ENCODE measurements around the gene IL1B.

Gene IL1B

GRCh38 chr2:112879491-112880041 lies 43.0 kb upstream of the IL1B start:
- H3K23ac ChIP-seq (ENCODE audit: low read length in 2 of 2): no peak overlapping the region
- H3K36me3 ChIP-seq (ENCODE audit: control insufficient read depth in 1 of 2, insufficient read depth in 2 of 2, low read depth in 1 of 2, low read length in 2 of 2): no peaks in the 10 kb centered on the region
- peak overlapping the region; percentile 3 for H2BK120ac ChIP-seq (ENCODE audit: low read depth, low read length)
- peak overlapping the region; percentile 52 to 84 for H3K4ac ChIP-seq (ENCODE audit: low read depth in 1 of 2, low read length in 2 of 2)
- no peak overlapping the region for H4K8ac ChIP-seq (ENCODE audit: low read length)
- H3K14ac ChIP-seq (ENCODE audit: low read length in 2 of 2): peak overlapping the region in 1 of 2 experiments; percentile 28
- no peak overlapping the region for H3K27ac ChIP-seq (ENCODE audit: low read length, poor library complexity, severe bottlenecking)
- H3K9ac ChIP-seq (ENCODE audit: low read length): no peak overlapping the region
- peaks cover 11% of the 10 kb centered on the region for H3K4me1 ChIP-seq (ENCODE audit: control insufficient read depth, insufficient read depth, low read depth, low read length)
- H2BK12ac ChIP-seq (ENCODE audit: low read length in 2 of 2): peak overlapping the region; percentile 41 to 97
- no peaks in the 10 kb centered on the region for H3K27me3 ChIP-seq (ENCODE audit: control insufficient read depth in 1 of 2, insufficient read depth in 1 of 2, low read length in 2 of 2)
- no peak overlapping the region for H2BK15ac ChIP-seq (ENCODE audit: low read depth, poor library complexity, severe bottlenecking)
- no peak overlapping the region for H3K4me3 ChIP-seq (ENCODE audit: insufficient read depth in 1 of 2, low read depth in 1 of 2, low read length in 2 of 2)
- peak overlapping the region; percentile 17 to 67 for H3K18ac ChIP-seq (ENCODE audit: low read depth in 1 of 2, low read length in 2 of 2)
- H2BK5ac ChIP-seq (ENCODE audit: low read depth, low read length, poor library complexity, severe bottlenecking): no peak overlapping the region
- 94% methylated on average over 6 of the region's 6 CpGs for WGBS
- H3K4me2 ChIP-seq (ENCODE audit: low read length, poor library complexity, severe bottlenecking): no peak overlapping the region
- no peaks in the 10 kb centered on the region for H3K9me3 ChIP-seq (ENCODE audit: control insufficient read depth, low read length)
- no peaks in the 10 kb centered on the region for H3K79me1 ChIP-seq (replicated peaks; ENCODE audit: low read length, poor library complexity, severe bottlenecking)
- no peak overlapping the region for H2AK5ac ChIP-seq (ENCODE audit: low read length, severe bottlenecking)
- H2AFZ ChIP-seq (ENCODE audit: low read depth, low read length): no peak overlapping the region
- peak overlapping the region; percentile 15 for H4K91ac ChIP-seq (ENCODE audit: low read length)
- no peak for DNase-seq

- Histone ChIP-seq H3K27ac (ENCODE audit: low read length, poor library complexity, severe bottlenecking) (no peak overlapping the region), H3K23ac (ENCODE audit: low read length in 2 of 2) (no peak overlapping the region), H2BK5ac (ENCODE audit: low read depth, low read length, poor library complexity, severe bottlenecking) (no peak overlapping the region), H3K9ac (ENCODE audit: low read length) (no peak overlapping the region), H3K27me3 (ENCODE audit: control insufficient read depth in 1 of 2, insufficient read depth in 1 of 2, low read length in 2 of 2) (no peaks in the 10 kb centered on the region), H3K9me3 (ENCODE audit: control insufficient read depth, low read length) (no peaks in the 10 kb centered on the region), H3K4ac (ENCODE audit: low read depth in 1 of 2, low read length in 2 of 2) (peak overlapping the region in 1 of 2 experiments; percentile 3), H3K4me2 (ENCODE audit: low read length, poor library complexity, severe bottlenecking) (no peak overlapping the region), H2BK120ac (ENCODE audit: low read depth, low read length) (no peak overlapping the region), H2BK12ac (ENCODE audit: low read length in 2 of 2) (peak overlapping the region in 1 of 2 experiments; percentile 87), H2BK15ac (ENCODE audit: low read depth, poor library complexity, severe bottlenecking) (no peak overlapping the region), H3K4me3 (ENCODE audit: insufficient read depth in 1 of 2, low read depth in 1 of 2, low read length in 2 of 2) (no peak overlapping the region), H2AFZ (ENCODE audit: low read depth, low read length) (no peak overlapping the region), H2AK5ac (ENCODE audit: low read length, severe bottlenecking) (no peak overlapping the region), H4K8ac (ENCODE audit: low read length) (no peak overlapping the region), H3K18ac (ENCODE audit: low read depth in 1 of 2, low read length in 2 of 2) (peak overlapping the region; percentile 23 to 44), H3K36me3 (ENCODE audit: control insufficient read depth in 1 of 2, insufficient read depth in 2 of 2, low read depth in 1 of 2, low read length in 2 of 2) (no peaks in the 10 kb centered on the region), H3K79me1 (replicated peaks; ENCODE audit: low read length, poor library complexity, severe bottlenecking) (no peaks in the 10 kb centered on the region), H3K14ac (ENCODE audit: low read length in 2 of 2) (peak overlapping the region in 1 of 2 experiments; percentile 35), H4K91ac (ENCODE audit: low read length) (peak overlapping the region; percentile 77), H3K4me1 (ENCODE audit: control insufficient read depth, insufficient read depth, low read depth, low read length) (peaks cover 11% of the 10 kb centered on the region)
- no peak for DNase-seq
- WGBS: 88% methylated on average over 5 of the region's 6 CpGs
Measured at GRCh38 chr2:112877423-112877822, 40.8 kb upstream of the IL1B start.

GRCh38 chr2:112876971-112877361 lies 40.4 kb upstream of the IL1B start:
- Histone ChIP-seq H3K23ac (ENCODE audit: low read length in 2 of 2) (no peak overlapping the region), H3K9ac (ENCODE audit: low read length) (no peak overlapping the region), H3K18ac (ENCODE audit: low read depth in 1 of 2, low read length in 2 of 2) (peak overlapping the region; percentile 23 to 44), H4K8ac (ENCODE audit: low read length) (no peak overlapping the region), H3K4me1 (ENCODE audit: control insufficient read depth, insufficient read depth, low read depth, low read length) (peaks cover 11% of the 10 kb centered on the region), H3K4me3 (ENCODE audit: insufficient read depth in 1 of 2, low read depth in 1 of 2, low read length in 2 of 2) (no peak overlapping the region), H3K27me3 (ENCODE audit: control insufficient read depth in 1 of 2, insufficient read depth in 1 of 2, low read length in 2 of 2) (no peaks in the 10 kb centered on the region), H2AK5ac (ENCODE audit: low read length, severe bottlenecking) (no peak overlapping the region), H3K36me3 (ENCODE audit: control insufficient read depth in 1 of 2, insufficient read depth in 2 of 2, low read depth in 1 of 2, low read length in 2 of 2) (no peaks in the 10 kb centered on the region), H2AFZ (ENCODE audit: low read depth, low read length) (no peak overlapping the region), H3K4ac (ENCODE audit: low read depth in 1 of 2, low read length in 2 of 2) (peak overlapping the region in 1 of 2 experiments; percentile 3), H3K9me3 (ENCODE audit: control insufficient read depth, low read length) (no peaks in the 10 kb centered on the region), H2BK15ac (ENCODE audit: low read depth, poor library complexity, severe bottlenecking) (no peak overlapping the region), H4K91ac (ENCODE audit: low read length) (peak overlapping the region; percentile 77), H3K14ac (ENCODE audit: low read length in 2 of 2) (no peak overlapping the region), H2BK12ac (ENCODE audit: low read length in 2 of 2) (peak overlapping the region in 1 of 2 experiments; percentile 87), H3K4me2 (ENCODE audit: low read length, poor library complexity, severe bottlenecking) (no peak overlapping the region), H2BK5ac (ENCODE audit: low read depth, low read length, poor library complexity, severe bottlenecking) (no peak overlapping the region), H2BK120ac (ENCODE audit: low read depth, low read length) (no peak overlapping the region), H3K27ac (ENCODE audit: low read length, poor library complexity, severe bottlenecking) (no peak overlapping the region), H3K79me1 (replicated peaks; ENCODE audit: low read length, poor library complexity, severe bottlenecking) (no peaks in the 10 kb centered on the region)
- WGBS: 83% methylated on average over 4 of the region's 4 CpGs
- DNase-seq: no peak

- Histone ChIP-seq H3K36me3 (ENCODE audit: control insufficient read depth in 1 of 2, insufficient read depth in 2 of 2, low read depth in 1 of 2, low read length in 2 of 2) (no peaks in the 10 kb centered on the region), H3K4ac (ENCODE audit: low read depth in 1 of 2, low read length in 2 of 2) (no peak overlapping the region), H3K9ac (ENCODE audit: low read length) (no peak overlapping the region), H3K27me3 (ENCODE audit: control insufficient read depth in 1 of 2, insufficient read depth in 1 of 2, low read length in 2 of 2) (peaks cover 0 to under 1% of the 10 kb centered on the region in 2 experiments), H2BK12ac (ENCODE audit: low read length in 2 of 2) (no peak overlapping the region), H4K91ac (ENCODE audit: low read length) (no peak overlapping the region), H3K4me2 (ENCODE audit: low read length, poor library complexity, severe bottlenecking) (no peak overlapping the region), H2AFZ (ENCODE audit: low read depth, low read length) (no peak overlapping the region), H3K14ac (ENCODE audit: low read length in 2 of 2) (no peak overlapping the region), H3K4me1 (ENCODE audit: control insufficient read depth, insufficient read depth, low read depth, low read length) (peaks cover 11% of the 10 kb centered on the region), H2AK5ac (ENCODE audit: low read length, severe bottlenecking) (no peak overlapping the region), H2BK5ac (ENCODE audit: low read depth, low read length, poor library complexity, severe bottlenecking) (no peak overlapping the region), H3K18ac (ENCODE audit: low read depth in 1 of 2, low read length in 2 of 2) (no peak overlapping the region), H3K4me3 (ENCODE audit: insufficient read depth in 1 of 2, low read depth in 1 of 2, low read length in 2 of 2) (no peak overlapping the region), H3K27ac (ENCODE audit: low read length, poor library complexity, severe bottlenecking) (no peak overlapping the region), H3K9me3 (ENCODE audit: control insufficient read depth, low read length) (no peaks in the 10 kb centered on the region), H2BK120ac (ENCODE audit: low read depth, low read length) (no peak overlapping the region), H3K23ac (ENCODE audit: low read length in 2 of 2) (no peak overlapping the region), H4K8ac (ENCODE audit: low read length) (no peak overlapping the region), H3K79me1 (replicated peaks; ENCODE audit: low read length, poor library complexity, severe bottlenecking) (no peaks in the 10 kb centered on the region), H2BK15ac (ENCODE audit: low read depth, poor library complexity, severe bottlenecking) (peak overlapping the region; percentile 88)
- 97% methylated on average over 3 of the region's 3 CpGs for WGBS
- no peak for DNase-seq
Measured at GRCh38 chr2:112876257-112876970, 39.8 kb upstream of the IL1B start.

All from mesenchymal stem cell (in vitro differentiated cells and primary cell).